HG02840 (cell line): ENCODE data around the gene SEMA7A.

Source experiments
- ATAC-seq: cut with Tn5 transposase; IDR thresholded peaks from one replicate; pipeline ENCODE4 v1.9.1; 2021; ENCODE audit warnings: mild to moderate bottlenecking, moderate library complexity, moderate number of reproducible peaks; ENCODE audit not compliant: unreplicated experiment, low FRiP score

SEMA7A gene

DNA sequence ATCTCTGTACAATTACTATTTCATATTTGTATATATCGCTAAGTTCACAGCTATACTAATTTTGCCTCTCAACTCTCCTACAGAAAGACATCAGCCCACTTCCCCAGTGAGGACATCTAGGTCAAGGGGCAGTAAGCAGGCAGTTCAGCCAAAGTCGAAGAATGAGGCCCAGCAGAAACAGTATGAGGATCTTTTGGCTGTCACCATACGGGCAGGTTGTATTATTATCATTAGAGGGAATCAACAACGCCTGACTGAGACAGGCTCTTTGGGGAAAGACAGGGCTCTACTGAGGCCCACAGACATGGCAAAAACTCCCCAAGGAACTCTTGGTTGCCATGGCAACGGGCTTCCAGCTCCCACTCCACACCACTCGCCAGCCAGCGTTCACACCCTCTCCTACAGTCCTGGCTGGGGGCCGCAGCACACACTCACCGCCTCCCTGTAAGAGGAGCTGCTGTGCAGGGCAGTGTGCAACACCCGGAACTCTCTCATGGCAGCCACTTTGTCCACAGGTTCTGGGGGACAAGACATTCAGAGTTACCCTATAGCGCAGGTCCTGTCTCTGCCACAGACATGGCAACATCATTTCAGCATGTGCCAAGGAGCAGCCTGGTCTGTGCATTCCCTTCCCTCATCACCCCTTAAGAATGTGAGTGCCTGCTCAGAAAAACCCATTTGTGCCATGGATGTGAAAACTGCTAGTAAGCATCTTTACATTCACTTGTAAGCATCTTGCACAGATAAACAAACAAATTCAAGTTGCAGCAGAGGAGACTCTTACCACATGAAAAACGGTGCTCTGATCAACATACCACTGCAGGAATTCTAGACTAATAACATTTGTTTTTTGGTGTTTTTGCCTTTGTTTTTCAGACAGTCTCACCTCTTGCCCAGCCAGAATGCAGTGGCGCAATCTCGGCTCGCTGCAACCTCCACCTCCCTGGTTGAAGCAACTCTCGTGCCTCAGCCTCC is 18.4 kb upstream of the SEMA7A start:
- no peak for ATAC-seq

DNA sequence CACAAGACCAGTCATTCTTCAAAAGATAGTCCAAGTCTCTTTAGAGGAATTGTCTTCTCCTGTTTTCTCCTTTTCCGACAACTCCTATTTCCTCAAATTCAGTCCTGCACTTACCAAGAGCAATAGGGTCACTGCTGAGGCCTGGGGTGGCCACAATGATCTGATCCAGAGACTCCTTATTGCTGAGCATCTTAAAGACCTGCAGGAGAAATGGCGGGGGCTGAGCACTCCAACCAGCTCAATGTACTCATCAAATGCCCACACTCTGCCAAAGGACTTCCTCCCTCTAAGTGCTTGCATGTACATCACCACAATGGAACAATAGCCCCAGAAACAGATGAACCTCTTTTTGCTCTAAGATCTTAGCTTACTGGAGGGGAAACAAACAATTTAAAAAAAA is 17.6 kb upstream of the SEMA7A start:
- ATAC-seq: no peak

DNA sequence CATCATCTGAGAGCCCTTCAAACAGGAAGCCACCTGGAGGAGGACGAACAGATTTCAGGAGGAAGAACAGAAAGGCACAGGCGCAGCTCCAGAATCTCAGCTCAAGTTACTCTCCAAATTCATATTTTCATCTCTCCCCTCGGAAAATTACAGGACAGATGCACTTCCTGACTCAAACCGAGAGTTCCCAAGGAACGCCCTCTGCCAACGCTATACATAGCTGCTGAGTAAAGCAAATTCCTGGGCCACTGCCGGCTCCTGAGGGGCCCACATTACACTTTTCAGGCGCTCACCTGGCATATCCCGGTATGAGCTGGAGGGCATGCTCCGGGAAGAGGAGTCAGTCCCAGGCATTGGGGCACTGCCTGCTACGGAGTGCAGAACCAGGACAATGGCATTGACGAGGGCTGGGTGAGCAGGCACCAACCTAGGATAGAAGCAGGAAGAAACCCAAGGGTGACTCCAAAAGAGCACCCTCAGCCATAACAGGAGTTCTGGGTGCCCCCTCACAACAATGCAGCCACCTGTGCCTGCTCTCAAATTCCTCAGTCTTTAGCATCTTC is 16.0 kb upstream of the SEMA7A start:
- no peak for ATAC-seq

DNA sequence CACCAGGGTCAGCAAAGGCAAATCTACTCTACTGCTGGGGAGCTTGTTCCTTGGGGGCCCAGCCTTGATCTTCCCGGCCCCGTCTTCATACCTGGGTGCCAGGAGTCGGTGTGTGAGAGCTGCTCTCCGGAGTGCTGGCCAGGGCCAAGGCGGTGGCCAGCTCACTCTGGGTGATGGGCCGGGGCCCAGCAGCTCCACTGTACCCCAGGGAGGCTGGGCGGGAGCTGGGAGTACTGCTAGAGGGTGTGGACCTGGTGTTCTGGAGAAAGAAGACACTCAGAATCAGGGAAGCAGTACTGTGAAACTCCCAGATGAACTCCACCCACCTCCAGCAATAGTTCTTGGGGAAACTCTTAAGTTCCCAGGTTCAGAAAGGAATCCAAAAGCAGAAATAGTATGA is 15.3 kb upstream of the SEMA7A start:
- ATAC-seq: no peak

DNA sequence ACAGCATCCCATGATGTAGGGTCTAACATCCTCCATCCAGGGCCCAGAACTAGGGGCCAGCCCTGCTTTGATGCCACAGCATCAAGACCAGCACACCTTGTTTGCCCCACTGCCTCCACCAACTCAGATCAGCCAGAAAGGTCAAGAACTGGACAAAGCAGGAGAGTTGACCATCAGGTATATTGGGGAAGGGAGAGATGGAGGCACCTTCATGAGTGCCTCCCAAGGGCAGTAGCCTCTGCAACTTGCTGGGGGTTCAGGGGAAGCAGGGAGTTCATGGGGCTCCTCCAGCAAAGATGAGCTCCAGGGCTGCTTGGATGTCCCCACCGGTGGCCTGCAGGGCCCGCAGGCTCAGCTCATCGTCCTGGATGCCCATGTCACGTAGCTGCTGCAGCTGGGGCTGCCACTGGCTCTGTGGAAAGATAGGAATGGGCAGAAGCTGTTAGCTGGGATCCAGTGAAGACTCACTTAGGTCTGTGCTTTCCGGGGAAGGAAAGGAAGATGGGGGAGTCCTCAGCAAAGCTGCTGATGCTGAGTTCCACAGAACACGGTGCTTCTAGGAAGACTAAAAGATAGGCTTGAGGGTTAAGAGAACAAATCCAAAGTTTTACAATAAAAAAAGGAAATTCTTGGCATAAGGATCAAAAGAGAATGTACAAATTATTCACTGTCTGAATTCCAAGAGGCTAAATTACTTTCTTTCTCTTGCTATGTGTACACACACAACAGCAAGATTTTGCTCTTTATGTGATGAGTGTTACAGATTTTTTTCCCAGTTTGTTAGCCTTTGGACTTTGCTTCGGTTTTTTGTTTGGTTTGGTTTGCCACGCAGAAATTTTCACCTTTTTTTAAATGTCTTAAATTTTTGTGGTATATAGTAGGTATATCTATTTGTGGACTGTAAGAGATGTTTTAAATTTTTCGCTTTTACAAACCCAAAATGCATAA is 12.3 kb upstream of the SEMA7A start:
- no peak for ATAC-seq

DNA sequence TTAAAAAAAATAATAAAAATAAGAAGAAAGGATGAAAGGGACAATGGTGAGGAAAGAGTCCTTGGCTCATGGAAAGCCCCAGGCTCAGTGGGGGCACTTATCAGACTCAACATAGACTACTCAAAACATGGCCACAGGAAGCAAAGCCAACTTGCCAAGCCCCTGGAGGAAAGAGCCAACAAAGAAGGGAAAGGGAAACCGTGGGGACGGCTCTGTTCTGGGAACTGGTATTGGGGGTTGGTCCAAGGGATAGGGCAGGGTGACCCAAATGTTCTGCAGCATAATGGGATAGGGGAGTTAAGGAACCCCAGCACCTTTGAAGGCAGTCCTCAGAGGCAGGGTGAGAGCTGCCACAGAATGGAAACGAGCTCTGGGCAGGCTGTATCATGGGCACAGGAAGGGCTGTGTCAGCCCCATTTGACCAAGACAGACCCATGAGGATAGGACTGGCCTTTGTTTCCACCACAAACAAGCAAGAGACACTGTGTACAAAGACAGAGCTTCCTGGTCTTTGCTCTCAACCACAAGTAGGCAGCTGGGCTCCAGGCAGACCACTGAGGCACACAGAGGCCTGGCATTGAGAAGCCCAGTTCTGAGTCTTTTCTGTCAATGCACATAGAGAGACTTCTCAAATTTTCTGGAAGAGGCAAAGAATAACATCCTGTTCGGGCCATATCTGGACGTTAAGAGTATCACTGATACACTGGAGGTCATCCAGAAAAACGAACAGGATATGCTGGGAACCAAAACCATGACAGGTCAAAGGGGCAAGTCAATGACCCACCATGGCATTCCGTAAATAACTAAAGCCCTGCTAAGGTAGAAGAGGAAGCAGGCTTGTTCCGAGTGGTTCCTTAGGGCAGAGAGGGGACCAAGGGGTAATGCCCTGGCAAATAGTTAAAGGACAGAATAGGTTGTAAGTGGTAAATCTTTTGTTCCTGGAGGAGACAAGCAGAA is 10.6 kb upstream of the SEMA7A start:
- ATAC-seq: no peak

DNA sequence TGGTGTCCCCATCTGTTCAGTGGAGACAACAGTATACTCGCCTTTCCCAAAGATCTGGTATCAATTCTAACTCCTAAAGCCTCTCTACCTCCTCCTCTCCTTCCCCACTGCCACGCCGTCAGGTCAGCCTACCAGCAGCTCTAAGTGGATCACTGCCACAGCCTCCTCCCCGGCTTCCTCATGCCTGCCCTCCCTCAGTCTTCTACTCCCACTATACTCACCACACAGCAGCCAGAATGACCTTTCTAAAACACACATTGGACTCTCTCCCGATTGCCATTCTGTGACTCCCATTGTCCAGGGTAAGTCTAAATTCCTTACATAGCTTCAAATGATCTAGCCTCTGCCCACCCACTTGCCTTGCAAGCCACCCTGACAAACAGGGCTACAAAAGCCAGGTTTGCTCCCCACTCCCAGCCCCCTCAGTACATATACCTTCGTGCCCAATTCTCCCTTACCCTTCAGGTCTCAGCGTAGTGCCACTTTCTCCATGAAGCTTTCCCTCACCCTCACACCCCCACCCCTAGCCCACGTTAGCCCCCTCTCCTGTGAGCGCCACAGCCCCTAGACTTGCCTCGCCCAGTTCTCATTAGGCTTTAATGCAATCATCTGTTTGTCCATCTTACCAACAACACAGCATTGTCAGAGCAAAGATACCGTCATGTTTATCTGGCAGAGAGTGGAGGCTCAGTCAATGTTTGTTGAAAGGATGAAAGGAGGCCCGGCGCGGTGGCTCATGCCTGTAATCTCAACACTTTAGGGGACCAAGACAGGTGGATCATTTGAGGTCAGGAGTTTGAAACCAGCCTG is 9.5 kb upstream of the SEMA7A start:
- no peak for ATAC-seq

DNA sequence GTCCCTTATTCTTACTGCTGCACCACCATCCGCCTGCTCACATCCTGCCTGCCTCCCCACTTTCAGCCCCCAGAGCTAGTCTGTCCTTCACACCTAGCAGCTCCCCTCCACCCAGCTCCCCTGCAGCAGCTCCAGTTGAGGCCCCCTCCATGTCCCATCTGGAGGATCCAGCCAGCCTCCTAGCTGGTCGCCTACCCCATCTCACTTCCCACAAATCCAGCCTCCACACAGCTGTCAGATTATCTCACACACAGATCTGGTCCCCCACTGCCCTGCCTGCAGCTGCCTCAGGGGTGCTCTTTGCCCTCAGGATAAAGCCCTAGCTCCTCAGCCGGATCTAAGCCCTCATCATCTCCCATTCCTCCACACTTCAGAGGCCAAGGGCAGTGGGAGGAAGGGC is 8.8 kb upstream of the SEMA7A start:
- ATAC-seq: no peak

DNA sequence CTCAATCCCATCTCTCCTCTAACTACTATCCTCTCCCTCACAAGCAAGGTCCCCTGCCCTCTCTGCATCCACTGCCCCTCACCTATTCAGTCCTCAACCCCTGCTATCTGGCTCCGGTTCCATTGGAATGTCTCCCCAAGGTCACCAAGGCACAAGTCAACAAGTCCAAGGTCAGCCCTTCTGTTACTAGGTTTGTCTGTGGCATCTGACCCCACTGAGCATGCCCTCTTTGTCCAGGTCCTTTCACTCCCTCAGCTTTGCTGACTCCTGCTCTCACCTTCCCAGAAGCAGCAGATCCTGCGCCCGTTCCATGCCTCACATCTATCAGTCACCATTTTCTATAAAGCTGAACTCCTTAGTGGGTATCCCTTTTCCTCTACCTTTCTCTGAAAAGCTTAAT is 8.3 kb upstream of the SEMA7A start:
- ATAC-seq: no peak

DNA sequence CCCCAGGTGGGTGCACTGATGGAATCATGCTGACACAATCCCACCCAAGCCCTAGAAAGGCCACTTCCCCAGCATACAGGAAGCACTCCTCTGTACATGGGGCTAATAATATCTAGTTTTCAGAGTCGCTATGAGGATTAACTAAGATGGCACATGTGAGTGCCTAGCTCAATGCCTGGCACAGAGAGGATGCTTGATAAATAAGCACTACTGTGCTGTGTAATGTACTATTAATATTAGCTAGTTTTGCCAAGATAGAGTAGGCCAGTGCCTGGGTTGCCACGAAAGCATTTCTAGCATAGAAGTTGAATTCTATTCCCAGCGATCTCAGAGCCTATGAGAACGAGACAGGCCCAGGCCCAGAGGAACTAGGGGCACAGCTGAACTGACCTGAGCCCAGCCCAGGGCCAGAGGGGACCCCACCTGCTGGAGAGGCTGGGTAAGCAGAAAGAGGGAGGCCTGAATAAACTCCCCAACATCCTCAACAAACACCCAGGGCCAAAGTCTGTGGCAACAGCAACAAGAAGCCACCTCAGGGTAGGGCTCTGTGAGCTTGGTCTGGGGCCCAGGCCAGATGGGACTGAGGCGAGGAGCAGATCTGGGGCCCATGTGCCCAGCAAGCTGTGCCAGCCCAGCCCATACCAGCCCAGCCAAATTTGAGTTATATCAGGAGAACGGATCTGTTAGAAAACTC is 7.6 kb upstream of the SEMA7A start:
- no peak for ATAC-seq

DNA sequence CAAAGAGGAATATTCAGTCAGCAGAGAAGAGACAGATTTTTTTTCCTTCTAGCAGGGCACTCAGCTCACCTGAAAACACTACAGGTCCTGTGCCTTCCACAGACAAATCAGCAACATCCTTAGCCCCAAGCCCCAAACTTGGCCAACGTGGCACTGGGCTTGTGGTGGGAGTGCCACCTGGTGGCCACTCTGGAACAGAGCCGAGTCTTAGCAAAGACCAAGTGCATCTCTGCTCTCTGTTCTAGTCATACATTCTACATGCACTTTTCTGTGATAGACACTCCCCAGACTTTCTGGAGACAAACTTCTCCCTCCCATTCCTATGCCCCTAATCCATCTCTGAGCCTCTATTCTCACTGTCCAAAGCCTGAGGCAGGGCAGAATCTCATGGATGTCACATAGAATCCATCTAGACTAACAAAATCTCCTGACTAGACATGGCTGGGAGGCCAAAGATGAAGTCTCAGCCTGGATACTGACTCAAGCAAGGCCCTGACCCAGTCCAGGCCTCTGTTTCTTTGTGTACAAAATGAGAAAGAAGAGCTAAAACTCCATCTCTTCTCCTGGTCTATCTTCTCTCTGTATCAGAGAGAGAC is 5.1 kb upstream of the SEMA7A start:
- ATAC-seq: no peak

DNA sequence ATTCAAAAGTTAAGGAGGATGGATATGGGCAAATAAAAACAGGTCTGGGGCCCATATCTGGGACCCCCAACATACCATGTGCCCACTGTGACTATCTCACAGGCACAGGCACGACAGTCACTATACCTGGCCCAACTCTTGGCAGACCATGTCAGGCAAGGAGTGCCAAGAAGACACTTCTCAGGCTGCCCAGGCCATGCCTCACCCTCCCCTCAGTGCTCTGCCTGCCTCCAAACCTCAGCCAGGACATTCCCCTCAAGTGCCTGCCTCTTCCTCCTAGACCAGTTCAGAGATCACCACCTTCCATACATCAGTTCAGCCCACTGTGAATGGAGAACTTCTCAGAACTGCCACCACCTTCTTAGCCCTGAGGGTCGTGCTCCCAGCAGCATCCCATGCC is 4.4 kb upstream of the SEMA7A start:
- no peak for ATAC-seq

DNA sequence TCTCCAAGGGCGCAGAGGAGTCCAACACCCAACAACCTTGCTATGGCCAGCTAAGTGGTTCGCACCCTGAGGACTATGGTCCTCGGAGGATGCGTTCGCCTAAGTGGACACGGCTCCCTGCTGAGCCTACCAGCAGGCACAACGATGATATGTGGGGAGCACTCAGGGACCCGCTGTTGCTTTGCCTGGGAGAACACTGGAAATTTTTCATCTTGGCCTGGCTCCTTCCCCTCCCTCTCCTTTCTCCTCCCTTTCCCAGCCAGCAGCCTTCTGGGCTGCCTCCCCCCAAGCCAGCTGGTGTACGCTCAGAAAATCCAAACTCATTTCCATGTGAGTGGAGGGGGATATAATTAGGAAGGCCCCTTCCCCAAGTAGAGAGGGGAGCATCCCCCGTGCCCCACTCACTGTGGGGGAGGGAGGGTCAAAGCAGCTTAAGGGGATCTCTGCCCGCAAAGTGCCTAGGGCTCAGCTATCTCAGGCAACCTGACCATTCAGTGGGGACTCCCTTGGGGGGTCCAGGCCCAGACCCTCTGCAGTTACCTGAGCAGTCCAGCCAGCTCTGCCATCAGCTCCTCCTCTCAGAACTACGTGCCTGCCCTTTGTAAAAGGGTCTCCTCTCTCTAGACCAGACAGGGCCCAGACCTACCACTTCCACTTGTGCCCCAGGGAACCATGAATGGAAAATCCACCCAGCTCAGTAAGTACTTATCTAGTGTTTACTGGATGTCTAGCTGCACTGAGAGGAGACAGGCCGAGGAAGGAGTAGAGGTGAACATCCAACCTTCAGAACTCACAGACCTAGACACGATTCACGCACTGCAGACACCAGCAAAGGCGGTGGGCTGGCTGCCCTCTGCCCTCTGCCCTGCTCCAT is 742 bp upstream of the SEMA7A start:
- no peak for ATAC-seq

DNA sequence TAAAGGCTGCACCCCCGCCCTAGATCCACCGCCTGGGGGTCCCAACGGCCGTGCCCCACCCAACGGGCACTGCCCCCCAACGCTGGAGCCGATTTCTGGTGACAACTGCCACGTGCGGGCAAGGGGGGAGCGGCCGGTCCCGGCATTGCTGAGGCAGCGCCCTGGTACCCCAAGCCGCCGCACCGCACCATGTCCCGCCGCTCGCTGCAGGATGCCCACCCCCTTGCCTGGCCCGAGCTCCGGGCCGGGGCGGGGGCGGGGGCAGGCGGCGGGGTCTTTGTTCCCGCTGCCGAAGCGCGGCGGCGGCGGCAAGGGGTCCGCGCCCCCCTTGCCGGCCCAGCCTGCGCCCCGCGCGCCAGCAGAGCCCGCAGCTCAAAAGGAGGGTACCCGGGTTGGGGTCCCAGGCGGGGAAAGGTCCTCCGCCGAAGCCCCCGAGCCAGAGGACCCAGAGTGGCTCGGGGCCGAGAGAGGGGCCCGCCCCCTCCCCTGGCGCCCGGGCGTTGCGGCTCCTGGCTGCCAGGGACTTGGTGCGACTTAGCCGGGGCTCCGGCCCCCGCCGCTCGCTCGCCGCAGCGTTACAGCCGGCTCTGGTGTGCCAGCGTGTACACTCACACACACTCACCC is 678 bp downstream of the SEMA7A start:
- ATAC-seq: peak; percentile 17

DNA sequence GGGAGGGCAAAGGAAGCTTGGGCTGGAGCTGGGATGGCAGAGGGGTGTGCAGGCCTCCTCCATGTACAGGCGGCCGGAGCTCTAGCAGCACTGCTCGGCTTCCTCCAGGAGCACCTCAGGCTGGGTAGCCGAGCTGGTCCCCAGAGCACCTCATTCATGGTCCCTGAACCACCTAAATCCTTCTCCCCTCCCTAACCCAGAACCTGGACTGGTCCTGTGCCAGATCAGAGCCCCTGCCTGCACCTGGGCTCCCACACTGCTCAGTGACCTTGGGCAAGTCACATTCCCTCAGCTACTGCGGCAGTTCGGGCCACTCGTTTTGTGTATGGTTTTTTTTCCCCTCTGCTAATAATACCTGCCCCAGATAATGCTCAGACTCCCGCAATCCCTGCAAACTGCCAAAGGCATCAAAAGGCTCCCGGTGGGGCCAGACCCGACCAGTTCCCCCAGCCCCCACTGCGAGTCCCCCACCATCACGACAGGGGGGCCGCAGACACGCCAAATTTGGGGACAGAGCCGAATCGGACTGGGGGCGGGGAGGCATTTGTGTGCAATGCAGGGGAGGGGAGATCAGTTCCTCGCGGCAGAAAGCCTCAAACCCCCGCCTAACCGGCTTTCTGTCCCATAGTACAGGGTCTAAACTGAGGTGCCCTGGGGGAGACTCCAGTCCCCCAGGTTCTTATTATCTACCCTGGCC is 1.3 kb downstream of the SEMA7A start:
- no peak for ATAC-seq

DNA sequence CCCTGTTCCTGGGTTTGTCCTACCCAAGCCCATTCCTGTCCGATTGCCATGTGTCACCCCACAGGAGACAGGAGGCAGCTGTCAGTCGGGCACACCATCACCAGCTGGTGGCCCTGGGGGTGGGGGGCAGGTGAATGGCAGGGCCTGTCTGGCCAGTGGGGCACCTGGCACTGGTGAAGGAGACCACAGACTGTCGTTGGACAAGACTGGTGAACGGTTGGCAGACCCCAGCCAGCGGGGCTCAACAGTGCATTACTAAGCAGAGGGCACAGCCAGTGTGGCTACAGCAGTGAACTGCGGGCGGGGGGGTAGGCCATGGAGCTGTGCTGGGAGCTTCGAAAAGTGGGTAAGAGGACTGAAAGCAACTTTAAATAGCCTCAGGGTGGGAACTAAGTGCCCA is 2.1 kb downstream of the SEMA7A start:
- no peak for ATAC-seq
